Measurements from ENCODE around the gene ANKLE2.

The ANKLE2 gene

DNA sequence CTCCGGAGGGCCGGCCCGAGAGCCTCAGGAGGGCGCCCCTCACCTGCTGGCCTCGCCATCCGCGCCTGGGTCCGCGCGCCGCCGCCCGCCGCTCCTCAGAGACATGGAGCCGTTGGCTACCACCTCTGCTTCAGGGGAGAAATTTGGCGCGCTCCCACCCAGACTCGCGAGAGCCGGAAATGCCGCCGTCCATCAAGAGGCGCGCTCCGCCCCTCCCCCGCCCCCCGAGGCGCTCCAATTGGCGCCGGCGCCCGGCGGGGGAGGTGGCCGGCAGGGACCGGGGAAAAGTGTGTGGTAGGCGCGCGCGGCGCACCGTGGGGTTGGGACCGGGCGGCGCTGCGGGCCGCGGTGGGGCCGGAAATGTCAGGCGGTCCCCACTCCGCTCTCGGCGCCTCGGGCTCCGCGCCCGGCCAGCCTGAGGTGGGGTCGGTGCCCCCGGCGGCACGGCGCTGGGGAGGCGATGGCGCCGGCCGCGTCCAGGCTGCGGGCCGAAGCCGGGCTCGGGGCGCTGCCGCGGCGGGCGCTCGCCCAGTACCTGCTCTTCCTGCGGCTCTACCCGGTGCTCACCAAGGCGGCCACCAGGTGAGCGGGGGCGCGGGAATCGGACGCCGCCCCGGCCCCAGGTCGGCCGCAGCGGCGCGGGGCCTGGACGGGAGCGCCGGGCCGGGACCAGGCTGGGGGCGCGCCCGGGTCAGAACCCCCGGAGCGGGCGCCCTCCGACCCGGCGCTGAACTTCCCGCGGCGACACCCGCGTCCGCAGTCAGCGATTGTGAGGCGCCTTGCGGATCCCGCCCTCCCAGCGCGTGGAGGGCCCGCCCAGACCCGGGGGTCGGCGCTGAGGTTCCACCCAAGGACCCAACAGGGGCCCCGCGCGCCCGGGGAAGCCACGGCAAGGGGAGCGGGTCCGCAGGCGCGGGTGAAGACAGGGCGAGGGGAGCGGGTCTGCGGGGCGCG, 74.1 kb downstream of the ANKLE2 start, which contains the start of the genes POLE and PXMP2:
POLE (minus strand) TSS at position 132 of the 954 bp plus-strand sequence; CDS start at position 105, 27 bp downstream.
PXMP2 (plus strand) TSS at position 377 of the 954 bp plus-strand sequence; CDS start at position 461, 84 bp downstream.
- peak within 1 kb of the TSS; percentile 83 for H3K4me3 ChIP-seq
- H3K27ac ChIP-seq = peak within 1 kb of the TSS; percentile 46 to 76
- DNase-seq (ENCODE audit: low spot score) = peak; percentile 96
- TF ChIP-seq, protein P1, sequence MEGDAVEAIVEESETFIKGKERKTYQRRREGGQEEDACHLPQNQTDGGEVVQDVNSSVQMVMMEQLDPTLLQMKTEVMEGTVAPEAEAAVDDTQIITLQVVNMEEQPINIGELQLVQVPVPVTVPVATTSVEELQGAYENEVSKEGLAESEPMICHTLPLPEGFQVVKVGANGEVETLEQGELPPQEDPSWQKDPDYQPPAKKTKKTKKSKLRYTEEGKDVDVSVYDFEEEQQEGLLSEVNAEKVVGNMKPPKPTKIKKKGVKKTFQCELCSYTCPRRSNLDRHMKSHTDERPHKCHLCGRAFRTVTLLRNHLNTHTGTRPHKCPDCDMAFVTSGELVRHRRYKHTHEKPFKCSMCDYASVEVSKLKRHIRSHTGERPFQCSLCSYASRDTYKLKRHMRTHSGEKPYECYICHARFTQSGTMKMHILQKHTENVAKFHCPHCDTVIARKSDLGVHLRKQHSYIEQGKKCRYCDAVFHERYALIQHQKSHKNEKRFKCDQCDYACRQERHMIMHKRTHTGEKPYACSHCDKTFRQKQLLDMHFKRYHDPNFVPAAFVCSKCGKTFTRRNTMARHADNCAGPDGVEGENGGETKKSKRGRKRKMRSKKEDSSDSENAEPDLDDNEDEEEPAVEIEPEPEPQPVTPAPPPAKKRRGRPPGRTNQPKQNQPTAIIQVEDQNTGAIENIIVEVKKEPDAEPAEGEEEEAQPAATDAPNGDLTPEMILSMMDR (IDR thresholded peaks at IDR 0.05) = no peak

DNA sequence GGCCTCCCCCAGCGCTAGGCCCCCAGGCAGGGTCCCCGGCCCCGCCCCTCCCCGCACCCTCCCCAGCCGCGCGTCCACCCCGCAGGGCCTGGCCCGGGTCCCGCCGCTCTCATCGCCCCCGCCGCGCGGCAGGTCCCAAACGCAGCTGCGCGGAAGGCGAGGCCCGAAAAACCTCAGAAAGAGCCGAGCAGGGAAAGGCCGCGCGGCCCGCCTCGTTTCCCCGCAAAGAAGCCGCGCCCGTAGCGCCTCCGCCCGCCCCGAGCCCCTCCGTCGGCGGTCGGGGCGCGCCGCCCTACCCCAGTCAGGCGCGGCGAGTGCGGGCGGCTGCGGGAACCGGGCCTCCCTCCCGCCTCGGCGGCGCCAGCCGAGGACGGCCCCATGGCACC, 74.8 kb downstream of the ANKLE2 start:
- TF ChIP-seq, protein P1 (IDR thresholded peaks at IDR 0.05) = no peak
- Histone ChIP-seq H3K27ac (peak overlapping the region; percentile 46 to 76), H3K4me3 (peak overlapping the region; percentile 83)
- DNase-seq (ENCODE audit: low spot score) = no peak

DNA sequence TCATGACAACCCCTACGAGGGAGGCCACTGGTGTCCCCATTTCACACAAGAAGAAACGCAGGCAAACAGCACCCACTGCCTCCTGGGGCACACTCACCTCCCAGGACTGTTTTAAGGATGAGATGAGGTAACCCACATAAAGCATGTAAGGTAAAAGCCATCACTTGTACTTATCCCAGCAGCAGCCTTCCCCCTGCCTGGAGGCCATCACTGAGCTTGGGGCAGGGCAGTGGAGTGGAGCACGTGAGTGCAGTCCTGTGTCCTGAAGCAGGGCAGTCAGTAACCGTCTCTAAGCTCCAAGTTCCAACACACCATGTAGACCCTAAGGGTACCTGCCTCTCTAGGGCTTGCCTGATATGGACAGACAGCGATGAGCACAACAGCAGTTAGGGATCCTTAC, 76.2 kb downstream of the ANKLE2 start:
- H3K4me3 ChIP-seq = no peak overlapping the region
- TF ChIP-seq, protein P1 (IDR thresholded peaks at IDR 0.05) = no peak
- no peak overlapping the region for H3K27ac ChIP-seq
- no peak for DNase-seq (ENCODE audit: low spot score)

DNA sequence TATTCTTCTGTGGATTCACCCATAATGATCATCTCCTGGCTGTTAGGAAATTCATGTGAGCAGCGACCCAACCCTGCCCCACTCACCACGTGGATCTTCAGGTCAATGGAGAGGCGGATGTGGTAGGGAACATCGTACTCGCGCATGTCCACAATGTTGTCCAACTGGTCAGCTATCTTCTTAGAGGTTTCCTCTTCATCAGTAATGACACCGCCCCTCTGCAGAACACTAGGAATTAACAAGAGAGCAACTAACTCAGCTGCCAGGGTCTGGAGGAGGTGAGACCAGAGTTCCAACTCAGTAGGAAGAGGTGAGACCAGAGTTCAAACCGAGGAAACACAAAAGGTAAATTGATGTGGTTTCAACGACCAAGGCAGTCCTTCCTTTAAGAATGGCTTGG, 84.1 kb downstream of the ANKLE2 start:
- H3K4me3 ChIP-seq = no peak overlapping the region
- no peak overlapping the region for H3K27ac ChIP-seq
- TF ChIP-seq, protein P1 (IDR thresholded peaks at IDR 0.05) = no peak
- no peak for DNase-seq (ENCODE audit: low spot score)

DNA sequence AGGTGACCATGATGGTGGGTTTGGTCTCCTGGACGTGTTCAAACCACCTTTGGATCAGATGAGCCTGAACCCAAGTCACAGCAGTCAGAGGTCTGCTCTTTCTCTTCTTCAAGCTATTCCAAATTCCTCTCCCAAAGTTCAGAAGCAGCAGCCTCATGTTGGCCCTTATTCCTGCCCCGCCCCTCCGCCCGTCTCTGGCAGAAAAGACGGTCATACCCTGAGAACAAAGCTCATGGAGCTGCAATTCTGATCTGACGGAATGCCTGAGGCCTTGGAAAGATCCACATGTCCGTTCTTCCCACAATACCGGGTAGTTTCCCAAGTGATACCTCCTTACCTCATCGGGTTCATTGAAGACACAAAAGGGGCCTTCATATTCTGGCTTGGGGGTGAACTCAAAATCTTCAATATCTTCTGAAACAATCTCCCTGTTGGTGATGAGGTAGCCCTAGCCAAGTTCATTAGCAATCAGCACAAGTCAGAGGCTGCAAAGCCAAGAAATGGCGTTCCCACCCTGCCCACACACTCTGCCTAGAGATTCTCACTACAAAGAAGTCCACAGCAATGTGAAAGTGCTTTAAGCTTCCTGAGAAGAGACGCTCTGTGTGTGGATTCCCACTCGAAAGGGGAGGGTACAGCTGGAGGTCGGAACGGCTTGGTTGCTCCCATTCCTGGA, 85.7 kb downstream of the ANKLE2 start:
- TF ChIP-seq, protein P1 (IDR thresholded peaks at IDR 0.05) = no peak
- no peak overlapping the region for H3K27ac ChIP-seq
- no peak for DNase-seq (ENCODE audit: low spot score)
- H3K4me3 ChIP-seq = no peak overlapping the region

All from coronary artery (tissue), 2 donors.